Neuronal stem cell (in vitro differentiated cells): Measurements from ENCODE around the gene LMO1.
A peak's percentile ranks its signal among the peaks of the same experiment; 100 is the strongest.

Source experiments
- DNase-seq: peaks from one replicate; pipeline ENCODE4 v3.0.0-alpha.2; 2013; ENCODE audit warnings: low spot score
- H2AFZ ChIP-seq: one replicate; pipeline ENCODE4 v1.6.1; 2013; ENCODE audit warnings: mild to moderate bottlenecking, low read length, inconsistent platforms
- H2AK5ac ChIP-seq: 2 replicates; pipeline ENCODE4 v1.6.1; 2013; ENCODE audit warnings: low read depth, mild to moderate bottlenecking, inconsistent platforms, low read length, moderate library complexity, mixed read lengths
- H2BK120ac ChIP-seq: 2 replicates; pipeline ENCODE4 v1.6.1; 2013; ENCODE audit warnings: low read depth, mild to moderate bottlenecking, inconsistent platforms, low read length, moderate library complexity, mixed read lengths
- H2BK12ac ChIP-seq: one replicate; pipeline ENCODE4 v1.6.1; 2013; ENCODE audit warnings: low read length, inconsistent platforms
- H2BK15ac ChIP-seq: 2 replicates; pipeline ENCODE4 v1.6.1; 2013; ENCODE audit warnings: mild to moderate bottlenecking, low read length, inconsistent platforms, mixed read lengths
- H2BK5ac ChIP-seq: one replicate; pipeline ENCODE4 v1.6.1; 2013; ENCODE audit warnings: inconsistent platforms, mild to moderate bottlenecking, low read length, moderate library complexity
- H3K14ac ChIP-seq: one replicate; pipeline ENCODE4 v1.6.1; 2013; ENCODE audit warnings: low read length, inconsistent platforms
- H3K18ac ChIP-seq: 2 replicates; pipeline ENCODE4 v1.6.1; 2013; ENCODE audit warnings: low read length, inconsistent platforms
- H3K23ac ChIP-seq: 2 replicates; pipeline ENCODE4 v1.6.1; 2013; ENCODE audit warnings: low read depth, mild to moderate bottlenecking, mixed read lengths, low read length, inconsistent platforms; ENCODE audit not compliant: poor library complexity
- H3K27ac ChIP-seq: replicated peaks from 3 replicates; pipeline ENCODE4 v1.5.1; 2013; ENCODE audit warnings: low read length, inconsistent platforms
- H3K27me3 ChIP-seq, 3 experiments: 2 replicates each; pipeline ENCODE4 v1.6.1; 2013; ENCODE audit warnings: low read length in 3 of 3, mild to moderate bottlenecking in 2 of 3, inconsistent platforms in 1 of 3, low read depth in 1 of 3, mixed read lengths in 1 of 3, moderate library complexity in 1 of 3; ENCODE audit not compliant: control insufficient read depth in 3 of 3, insufficient read depth in 3 of 3
- H3K36me3 ChIP-seq, 2 donors: replicated peaks in 1 of 2; 2 replicates each; pipeline ENCODE4 v1.6.1; 2013; ENCODE audit warnings: low read length in 2 of 2; ENCODE audit not compliant: control insufficient read depth in 2 of 2, insufficient read depth in 2 of 2
- H3K4ac ChIP-seq: 2 replicates; pipeline ENCODE4 v1.6.1; 2013; ENCODE audit warnings: inconsistent platforms, mild to moderate bottlenecking, low read length, moderate library complexity
- H3K4me1 ChIP-seq, 2 donors: 1 replicate in 1 of 2; 2 replicates in 1 of 2; pipeline ENCODE4 v1.6.1; 2013; ENCODE audit warnings: low read length in 2 of 2, low read depth in 1 of 2; ENCODE audit not compliant: control insufficient read depth in 2 of 2, insufficient read depth in 1 of 2
- H3K4me2 ChIP-seq: one replicate; pipeline ENCODE4 v1.6.1; 2013; ENCODE audit warnings: mild to moderate bottlenecking, low read length, inconsistent platforms; ENCODE audit not compliant: insufficient read depth, poor library complexity, severe bottlenecking
- H3K4me3 ChIP-seq, 2 donors: 2 replicates each; pipeline ENCODE4 v1.5.1; 2013; ENCODE audit warnings: low read length in 2 of 2, mild to moderate bottlenecking in 2 of 2, inconsistent platforms in 1 of 2, moderate library complexity in 1 of 2
- H3K79me1 ChIP-seq: one replicate; pipeline ENCODE4 v1.6.1; 2013; ENCODE audit warnings: low read depth, mild to moderate bottlenecking, inconsistent platforms, low read length, moderate library complexity
- H3K9ac ChIP-seq: one replicate; pipeline ENCODE4 v1.6.1; 2013; ENCODE audit warnings: mild to moderate bottlenecking, low read depth, low read length, inconsistent platforms; ENCODE audit not compliant: poor library complexity
- H3K9me3 ChIP-seq, 2 donors: replicated peaks in 1 of 2; 2 replicates each; pipeline versions ENCODE3 to v1.6.1; 2013; ENCODE audit warnings: low read length in 2 of 2, mild to moderate bottlenecking in 2 of 2, inconsistent platforms in 1 of 2, low read depth in 1 of 2, mixed read lengths in 1 of 2, moderate library complexity in 1 of 2; ENCODE audit not compliant: control insufficient read depth in 2 of 2, insufficient read depth in 1 of 2
- H4K8ac ChIP-seq: one replicate; pipeline ENCODE4 v1.6.1; 2013; ENCODE audit warnings: low read depth, mild to moderate bottlenecking, inconsistent platforms, low read length, moderate library complexity
- H4K91ac ChIP-seq: one replicate; pipeline ENCODE4 v1.6.1; 2013; ENCODE audit warnings: low read length, low read depth, mild to moderate bottlenecking, inconsistent platforms; ENCODE audit not compliant: poor library complexity
- WGBS, 2 donors: extraction: QIAGEN DNeasy Blood & Tissue Kit; methylation state at CpG; one replicate each; pipeline ENCODE4 v1.1.7; 2013; ENCODE audit warnings: missing lambda C conversion rate in 2 of 2, mixed read lengths in 1 of 2; ENCODE audit not compliant: insufficient read length in 2 of 2, insufficient replicate concordance in 1 of 2; ENCODE audit errors: extremely low coverage in 2 of 2; 5-methylcytosine and 5-hydroxymethylcytosine counted together

The LMO1 gene

DNA sequence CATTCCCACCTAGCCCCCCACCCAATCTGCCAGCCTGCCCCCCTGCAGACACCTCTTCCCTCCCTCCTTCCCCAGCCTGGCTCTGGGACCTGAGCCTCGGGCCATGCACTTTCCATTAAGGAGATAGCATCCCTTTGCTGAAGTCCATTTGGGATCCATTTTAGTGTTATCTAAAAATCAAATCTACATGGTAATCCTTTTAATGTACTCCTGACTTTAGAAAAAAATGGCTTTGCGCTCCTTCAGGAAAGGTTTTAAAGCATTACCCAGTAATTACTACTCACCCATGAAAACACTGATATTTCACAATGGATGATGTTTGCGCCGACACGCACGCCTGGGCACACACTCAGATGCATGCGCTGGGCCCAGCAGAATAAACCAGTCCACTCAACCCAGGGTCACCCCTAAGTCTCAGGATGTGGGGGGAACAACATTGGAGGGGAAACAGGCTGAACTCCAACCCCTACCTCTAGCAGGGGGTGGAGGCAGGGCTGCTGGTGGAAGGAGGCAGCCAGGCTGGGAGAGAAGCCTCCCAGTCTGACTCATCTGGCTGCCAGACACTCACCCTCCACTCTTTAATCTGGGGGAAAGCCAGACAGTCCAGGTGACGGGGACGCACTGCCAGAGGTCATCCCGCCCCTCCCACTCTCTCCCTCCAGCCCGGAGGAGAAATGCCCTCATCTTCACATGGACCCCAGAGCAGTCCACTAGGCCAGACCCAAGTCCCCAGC, 29.8 kb downstream of the LMO1 start:
- Histone ChIP-seq H3K4ac (no peak overlapping the region), H3K4me1 (peaks cover 0 to 8% of the 10 kb centered on the region in 2 donors), H3K14ac (peak overlapping the region; percentile 47), H3K9me3 (no peaks in the 10 kb centered on the region), H3K4me3 (no peak overlapping the region), H4K8ac (no peak overlapping the region), H2AK5ac (peak overlapping the region; percentile 89), H3K9ac (peak overlapping the region; percentile 53), H3K27ac (no peak overlapping the region), H2BK5ac (no peak overlapping the region), H3K23ac (no peak overlapping the region), H3K36me3 (no peaks in the 10 kb centered on the region), H2BK12ac (peak overlapping the region; percentile 79), H2BK15ac (no peak overlapping the region), H3K27me3 (peaks cover 0 to 48% (median 0%) of the 10 kb centered on the region in 3 experiments), H3K79me1 (peaks cover 4% of the 10 kb centered on the region), H2BK120ac (no peak overlapping the region), H4K91ac (no peak overlapping the region), H2AFZ (no peak overlapping the region), H3K18ac (peak overlapping the region; percentile 40), H3K4me2 (no peak overlapping the region)
- no peak for DNase-seq
- WGBS, 2 donors = no CpG with 5 or more reads among the region's 11 CpGs

DNA sequence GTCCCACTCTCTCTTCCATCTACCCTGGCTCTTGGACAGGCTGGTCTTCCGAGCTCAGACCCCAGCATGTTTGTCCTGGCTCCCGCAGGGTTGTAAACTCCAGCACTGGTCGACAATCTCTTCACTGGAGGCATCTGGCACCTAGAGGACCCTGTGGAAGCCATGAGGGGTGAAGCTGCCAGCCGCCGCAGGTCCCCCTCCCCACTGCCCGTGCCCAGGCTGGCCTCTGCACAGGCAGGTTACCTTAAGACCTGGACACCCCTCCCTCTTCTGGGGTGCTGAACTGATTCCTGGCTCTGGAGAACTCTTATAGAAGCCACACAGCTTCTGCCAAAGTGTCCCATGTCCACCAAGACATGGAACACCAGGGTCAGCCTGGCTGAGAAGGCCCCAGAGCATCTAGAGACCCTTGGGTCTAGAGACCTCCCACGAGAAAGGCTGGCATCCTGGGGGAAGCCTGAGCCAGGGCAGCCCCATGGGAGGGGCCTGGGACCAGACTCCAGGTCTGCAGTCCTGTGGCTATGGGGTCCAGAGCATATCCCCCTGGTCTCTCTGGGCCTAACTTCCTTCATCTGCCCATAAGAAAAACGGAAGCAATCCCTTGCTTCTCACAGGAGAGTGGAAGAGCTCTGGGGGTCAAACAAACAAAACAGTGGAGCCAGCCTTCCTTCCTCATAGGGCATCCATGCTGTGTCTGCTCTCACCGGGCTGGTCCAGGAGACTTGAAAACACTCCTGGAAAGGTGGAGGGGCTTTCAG, 30.6 kb downstream of the LMO1 start:
- no peak overlapping the region for H2BK5ac ChIP-seq
- H3K9ac ChIP-seq = no peak overlapping the region
- no CpG with 5 or more reads among the region's 9 CpGs for WGBS, 2 donors
- DNase-seq = no peak
- H4K8ac ChIP-seq = no peak overlapping the region
- no peaks in the 10 kb centered on the region for H3K9me3 ChIP-seq
- no peak overlapping the region for H2AFZ ChIP-seq
- no peak overlapping the region for H3K23ac ChIP-seq
- no peak overlapping the region for H2BK120ac ChIP-seq
- H3K27ac ChIP-seq = no peak overlapping the region
- H2BK12ac ChIP-seq = no peak overlapping the region
- peaks cover 0 to 12% of the 10 kb centered on the region in 2 donors for H3K4me1 ChIP-seq
- H3K79me1 ChIP-seq = peaks cover 4% of the 10 kb centered on the region
- no peak overlapping the region for H3K4ac ChIP-seq
- H3K36me3 ChIP-seq = no peaks in the 10 kb centered on the region
- no peak overlapping the region for H3K4me2 ChIP-seq
- H2BK15ac ChIP-seq = peak overlapping the region; percentile 56
- H3K4me3 ChIP-seq = no peak overlapping the region
- no peak overlapping the region for H3K14ac ChIP-seq
- H4K91ac ChIP-seq = no peak overlapping the region
- peak overlapping the region; percentile 40 for H3K18ac ChIP-seq
- H3K27me3 ChIP-seq = peaks cover 0 to 48% (median 0%) of the 10 kb centered on the region in 3 experiments
- peak overlapping the region; percentile 58 for H2AK5ac ChIP-seq

DNA sequence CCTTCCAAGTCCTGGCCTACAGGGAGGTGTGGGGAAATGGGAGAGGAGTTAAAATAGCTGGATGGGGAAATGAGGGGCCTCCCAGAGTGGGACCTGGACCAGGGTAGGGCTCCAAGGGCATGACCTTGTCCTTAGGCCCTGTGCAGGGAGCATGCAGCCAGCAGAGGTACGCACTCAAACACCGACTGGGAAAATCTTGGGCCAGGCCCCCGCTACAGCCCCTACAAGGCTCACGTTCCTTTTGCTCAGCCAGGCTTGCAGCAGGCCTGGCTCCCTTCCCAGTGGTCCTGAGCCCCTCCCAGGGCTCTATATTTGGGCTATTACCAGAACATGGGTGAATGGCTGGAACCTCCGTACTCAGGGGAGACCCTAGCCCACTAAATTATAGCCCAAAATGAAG, 31.3 kb downstream of the LMO1 start:
- no peak overlapping the region for H2AFZ ChIP-seq
- H3K9me3 ChIP-seq = no peaks in the 10 kb centered on the region
- peak overlapping the region; percentile 52 for H3K18ac ChIP-seq
- peaks cover 0 to 48% (median 0%) of the 10 kb centered on the region in 3 experiments for H3K27me3 ChIP-seq
- no peaks in the 10 kb centered on the region for H3K36me3 ChIP-seq
- no peak overlapping the region for H3K4ac ChIP-seq
- H3K4me1 ChIP-seq = peaks cover 0 to 12% of the 10 kb centered on the region in 2 donors
- H3K27ac ChIP-seq = no peak overlapping the region
- no peak overlapping the region for H2BK5ac ChIP-seq
- peak overlapping the region; percentile 78 for H2AK5ac ChIP-seq
- H3K4me3 ChIP-seq = no peak overlapping the region
- no peak overlapping the region for H4K91ac ChIP-seq
- no peak overlapping the region for H3K9ac ChIP-seq
- H2BK12ac ChIP-seq = no peak overlapping the region
- no CpG with 5 or more reads among the region's 5 CpGs for WGBS, 2 donors
- no peak overlapping the region for H2BK120ac ChIP-seq
- no peak for DNase-seq
- H3K4me2 ChIP-seq = no peak overlapping the region
- peak overlapping the region; percentile 56 for H2BK15ac ChIP-seq
- H3K23ac ChIP-seq = no peak overlapping the region
- H3K79me1 ChIP-seq = peaks cover 4% of the 10 kb centered on the region
- H3K14ac ChIP-seq = no peak overlapping the region
- H4K8ac ChIP-seq = no peak overlapping the region

DNA sequence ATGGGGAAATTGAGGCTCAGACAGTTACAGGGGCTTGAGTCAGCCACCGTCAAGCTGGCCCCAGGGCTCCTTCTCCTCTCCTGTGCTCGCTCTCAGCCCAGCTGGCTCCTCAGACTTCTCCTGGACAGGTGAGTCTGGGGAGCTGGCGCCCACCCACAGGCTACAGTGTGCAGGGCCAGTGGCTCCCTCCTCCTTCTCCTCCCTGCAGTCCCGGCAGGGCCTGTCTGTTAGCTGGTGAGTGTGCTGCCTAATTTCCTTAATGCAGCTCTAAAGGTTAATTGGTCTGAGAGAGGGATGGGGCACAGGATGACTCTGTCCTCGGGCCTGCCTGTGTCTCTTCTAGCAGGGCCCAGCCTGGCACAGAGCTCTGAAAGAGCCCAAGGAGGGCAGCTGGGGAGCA, 31.7 kb downstream of the LMO1 start:
- H3K4ac ChIP-seq = no peak overlapping the region
- no peaks in the 10 kb centered on the region for H3K9me3 ChIP-seq
- no peak for DNase-seq
- H3K4me2 ChIP-seq = no peak overlapping the region
- H3K23ac ChIP-seq = no peak overlapping the region
- peak overlapping the region; percentile 56 for H2BK15ac ChIP-seq
- H2AFZ ChIP-seq = no peak overlapping the region
- H2BK120ac ChIP-seq = no peak overlapping the region
- H2AK5ac ChIP-seq = no peak overlapping the region
- peaks cover 0 to under 1% of the 10 kb centered on the region in 2 donors for H3K36me3 ChIP-seq
- no peak overlapping the region for H3K14ac ChIP-seq
- H3K4me1 ChIP-seq = peaks cover 0 to 12% of the 10 kb centered on the region in 2 donors
- H4K91ac ChIP-seq = no peak overlapping the region
- peaks cover 4% of the 10 kb centered on the region for H3K79me1 ChIP-seq
- H3K9ac ChIP-seq = no peak overlapping the region
- H2BK5ac ChIP-seq = no peak overlapping the region
- H2BK12ac ChIP-seq = no peak overlapping the region
- H4K8ac ChIP-seq = no peak overlapping the region
- H3K27me3 ChIP-seq = peaks cover 0 to 48% (median 0%) of the 10 kb centered on the region in 3 experiments
- no peak overlapping the region for H3K4me3 ChIP-seq
- H3K27ac ChIP-seq = no peak overlapping the region
- H3K18ac ChIP-seq = peak overlapping the region; percentile 62
- no CpG with 5 or more reads among the region's 5 CpGs for WGBS, 2 donors
